ENCODE results near the gene GAREM2.

DNA sequence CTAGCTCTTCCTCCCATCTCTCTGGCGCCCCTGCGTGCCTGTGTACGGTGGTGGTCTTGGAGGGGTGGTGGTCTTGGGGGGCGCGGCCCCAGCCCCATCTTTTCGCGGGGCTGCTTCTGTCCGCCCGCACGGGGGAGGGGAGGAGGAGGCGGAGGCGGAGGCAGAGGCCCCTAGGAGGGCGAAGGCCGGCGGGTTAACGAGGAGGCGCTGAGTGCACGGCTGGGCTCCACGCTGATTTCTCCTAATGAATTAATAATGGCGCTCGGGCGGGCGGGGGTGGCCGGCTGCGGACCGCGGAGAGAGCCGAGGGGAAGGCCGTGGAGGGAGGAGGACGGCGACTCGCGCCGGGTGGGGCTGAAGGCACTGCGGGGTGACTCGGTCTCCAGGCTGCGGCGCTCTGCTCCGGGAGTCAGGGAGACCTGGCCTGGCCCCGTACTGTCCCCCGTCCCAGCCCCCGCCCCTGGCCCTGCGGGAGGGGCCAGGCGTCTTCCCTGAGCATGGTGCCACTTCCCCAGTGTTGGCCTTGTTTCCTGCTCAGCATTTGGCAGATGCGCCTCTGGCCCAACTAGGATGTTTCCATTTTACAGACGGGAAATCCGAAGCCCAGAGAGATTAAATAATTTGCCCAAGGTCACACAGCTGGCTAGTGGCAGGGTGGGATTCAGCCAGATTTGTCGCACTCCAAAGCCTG, 6.0 kb downstream of the GAREM2 start:
- TF ChIP-seq CTCF (conservative IDR thresholded peaks at IDR 0.05; ENCODE audit: low read depth, low read length) = no peak
- no peak for TF ChIP-seq EZH2 (IDR thresholded peaks at IDR 0.05; ENCODE audit: borderline replicate concordance, low read depth, low read length, poor library complexity, severe bottlenecking)

Measured in A673 (cell line).